Suprapubic skin (tissue), 4 donors: ENCODE data around the gene LRP1B. TPM values are rescaled to one million over a fixed set of nuclear protein-coding genes. Genes with fewer than 3 reads are reported as not detected.

Experiments
- DNase-seq, 2 donors: peaks; one replicate each; pipeline ENCODE4 v3.0.0-alpha.2; 2019; ENCODE audit warnings: low spot score in 2 of 2
- H3K27ac ChIP-seq: fragments of 200-600 bp; sonication (generic); one replicate; pipeline ENCODE4 v1.5.1; 2019
- H3K27me3 ChIP-seq: fragments of 200-600 bp; sonication (generic); one replicate; pipeline ENCODE4 v1.5.1; 2019
- H3K36me3 ChIP-seq: fragments of 200-600 bp; sonication (generic); one replicate; pipeline ENCODE4 v1.5.1; 2019
- H3K4me1 ChIP-seq: fragments of 200-600 bp; sonication (generic); one replicate; pipeline ENCODE4 v1.5.1; 2019
- H3K4me3 ChIP-seq: fragments of 200-600 bp; sonication (generic); one replicate; pipeline ENCODE4 v1.5.1; 2019; ENCODE audit warnings: mild to moderate bottlenecking
- H3K9me3 ChIP-seq: fragments of 200-600 bp; sonication (generic); one replicate; pipeline ENCODE4 v1.5.1; 2019
- EP300 ChIP-seq: sonication (generic); formaldehyde crosslinking; IDR thresholded peaks from one replicate; pipeline ENCODE4 v1.6.1; 2017; ENCODE audit warnings: antibody characterized with exemption
- POLR2A ChIP-seq, 2 donors: fragments of 450-650 bp; IDR thresholded peaks; one replicate each; pipeline ENCODE4 v1.6.1; 2017; ENCODE audit warnings: antibody characterized with exemption in 2 of 2, mild to moderate bottlenecking in 2 of 2, moderate library complexity in 2 of 2
- POLR2AphosphoS5 ChIP-seq, 3 donors: sonication (generic); formaldehyde crosslinking; IDR thresholded peaks; one replicate each; pipeline ENCODE4 v1.6.1; 2017; ENCODE audit warnings: antibody characterized with exemption in 3 of 3
- WGBS: methylation state at CpG from one replicate; pipeline ENCODE4 v1.1.5; 2018; 5-methylcytosine and 5-hydroxymethylcytosine counted together
- total RNA-seq, 4 donors: library from RNA; depleted of rRNA; stranded (reverse); fragments of >200 nt; gene quantifications; one replicate each; pipeline ENCODE4 v1.1.0, GENCODE V29; 2016
- TF ChIP-seq, protein P1 (sequence below), 2 donors: fragments of 200-600 bp in 1 of 2; fragments of 450-650 bp in 1 of 2; sonication (generic) in 1 of 2; IDR thresholded peaks; one replicate each; pipeline ENCODE4 v1.5.1; 2016 to 2019; ENCODE audit warnings: antibody characterized with exemption in 2 of 2, mild to moderate bottlenecking in 1 of 2, moderate library complexity in 1 of 2

Gene LRP1B
- total RNA-seq, 4 donors from 2014 or later, result 0.11 to 2.7 (median 1.3) TPM

- 56% methylated on average over 3 of the region's 3 CpGs for WGBS
- no peak for DNase-seq
- no peak overlapping the region for H3K4me3 ChIP-seq
- H3K36me3 ChIP-seq, result no peaks in the 10 kb centered on the region
- H3K27me3 ChIP-seq, result no peaks in the 10 kb centered on the region
- H3K27ac ChIP-seq, result no peak overlapping the region
- no peaks in the 10 kb centered on the region for H3K9me3 ChIP-seq
- no peaks in the 10 kb centered on the region for H3K4me1 ChIP-seq
- no peak for TF ChIP-seq POLR2A (IDR thresholded peaks at IDR 0.05)
These were observed 968.5 kb downstream of the LRP1B start for GRCh38 chr2:141162314-141162713.

GRCh38 chr2:141151611-141152286, 979.1 kb downstream of the LRP1B start:
- WGBS, result 69% methylated on average over 3 of the region's 3 CpGs
- TF ChIP-seq POLR2A (IDR thresholded peaks at IDR 0.05) (no peak), EP300 (no peak), POLR2AphosphoS5 (IDR thresholded peaks at IDR 0.05) (no peak)
- TF ChIP-seq, protein P1, sequence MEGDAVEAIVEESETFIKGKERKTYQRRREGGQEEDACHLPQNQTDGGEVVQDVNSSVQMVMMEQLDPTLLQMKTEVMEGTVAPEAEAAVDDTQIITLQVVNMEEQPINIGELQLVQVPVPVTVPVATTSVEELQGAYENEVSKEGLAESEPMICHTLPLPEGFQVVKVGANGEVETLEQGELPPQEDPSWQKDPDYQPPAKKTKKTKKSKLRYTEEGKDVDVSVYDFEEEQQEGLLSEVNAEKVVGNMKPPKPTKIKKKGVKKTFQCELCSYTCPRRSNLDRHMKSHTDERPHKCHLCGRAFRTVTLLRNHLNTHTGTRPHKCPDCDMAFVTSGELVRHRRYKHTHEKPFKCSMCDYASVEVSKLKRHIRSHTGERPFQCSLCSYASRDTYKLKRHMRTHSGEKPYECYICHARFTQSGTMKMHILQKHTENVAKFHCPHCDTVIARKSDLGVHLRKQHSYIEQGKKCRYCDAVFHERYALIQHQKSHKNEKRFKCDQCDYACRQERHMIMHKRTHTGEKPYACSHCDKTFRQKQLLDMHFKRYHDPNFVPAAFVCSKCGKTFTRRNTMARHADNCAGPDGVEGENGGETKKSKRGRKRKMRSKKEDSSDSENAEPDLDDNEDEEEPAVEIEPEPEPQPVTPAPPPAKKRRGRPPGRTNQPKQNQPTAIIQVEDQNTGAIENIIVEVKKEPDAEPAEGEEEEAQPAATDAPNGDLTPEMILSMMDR (IDR thresholded peaks at IDR 0.05), result no peak
- H3K4me1 ChIP-seq, result no peaks in the 10 kb centered on the region
- no peak overlapping the region for H3K4me3 ChIP-seq
- DNase-seq, result no peak
- H3K9me3 ChIP-seq, result no peaks in the 10 kb centered on the region
- no peak overlapping the region for H3K27ac ChIP-seq
- no peaks in the 10 kb centered on the region for H3K36me3 ChIP-seq
- no peaks in the 10 kb centered on the region for H3K27me3 ChIP-seq

DNA sequence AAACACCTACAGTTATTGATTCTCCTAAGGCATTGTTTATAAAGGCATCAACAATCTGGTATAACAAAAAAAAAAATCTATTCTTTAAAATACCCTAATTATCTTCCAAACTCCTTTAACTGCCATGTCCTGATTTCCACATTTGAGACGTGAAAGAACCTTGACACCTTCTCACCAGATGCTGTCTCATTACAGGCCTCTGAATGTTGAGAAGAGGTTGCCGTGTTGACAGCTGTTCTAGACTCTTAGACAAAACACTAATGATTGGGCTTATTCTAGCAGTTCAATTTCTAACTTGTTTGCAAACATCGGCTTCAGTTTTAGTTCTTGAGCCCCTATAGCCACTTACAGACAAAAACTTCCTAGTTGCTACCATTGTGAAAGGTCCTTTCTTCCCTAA, 988.8 kb downstream of the LRP1B start:
- Histone ChIP-seq H3K27ac (no peak overlapping the region), H3K4me3 (no peak overlapping the region), H3K27me3 (no peaks in the 10 kb centered on the region), H3K9me3 (no peaks in the 10 kb centered on the region), H3K36me3 (no peaks in the 10 kb centered on the region), H3K4me1 (no peaks in the 10 kb centered on the region)
- no peak for DNase-seq
- TF ChIP-seq EP300, result no peak
- no peak for TF ChIP-seq POLR2A (IDR thresholded peaks at IDR 0.05)
- TF ChIP-seq POLR2AphosphoS5 (IDR thresholded peaks at IDR 0.05), result no peak
- TF ChIP-seq, protein P1 (IDR thresholded peaks at IDR 0.05), result no peak
- 89% methylated on average over 3 of the region's 3 CpGs for WGBS

- DNase-seq, result no peak
- WGBS, result 62% methylated on average over 4 of the region's 4 CpGs
- no peaks in the 10 kb centered on the region for H3K9me3 ChIP-seq
- H3K4me3 ChIP-seq, result no peak overlapping the region
- TF ChIP-seq POLR2AphosphoS5 (IDR thresholded peaks at IDR 0.05) (no peak), EP300 (no peak), POLR2A (IDR thresholded peaks at IDR 0.05) (no peak)
- TF ChIP-seq, protein P1 (IDR thresholded peaks at IDR 0.05), result no peak
- H3K27me3 ChIP-seq, result no peaks in the 10 kb centered on the region
- no peak overlapping the region for H3K27ac ChIP-seq
- no peaks in the 10 kb centered on the region for H3K36me3 ChIP-seq
- H3K4me1 ChIP-seq, result no peaks in the 10 kb centered on the region
These were observed 993.6 kb downstream of the LRP1B start for GRCh38 chr2:141137122-141137693.

- WGBS, result 83% methylated on average over 4 of the region's 4 CpGs
- no peaks in the 10 kb centered on the region for H3K36me3 ChIP-seq
- no peaks in the 10 kb centered on the region for H3K27me3 ChIP-seq
- no peaks in the 10 kb centered on the region for H3K4me1 ChIP-seq
- no peak for TF ChIP-seq POLR2A (IDR thresholded peaks at IDR 0.05)
- TF ChIP-seq, protein P1 (IDR thresholded peaks at IDR 0.05), result no peak
- no peak for TF ChIP-seq EP300
- TF ChIP-seq POLR2AphosphoS5 (IDR thresholded peaks at IDR 0.05), result no peak
- H3K4me3 ChIP-seq, result no peak overlapping the region
- H3K27ac ChIP-seq, result no peak overlapping the region
- H3K9me3 ChIP-seq, result no peaks in the 10 kb centered on the region
- DNase-seq, result no peak
These were observed 996.9 kb downstream of the LRP1B start for GRCh38 chr2:141133883-141134282.
